ENCODE data around the gene ADAMTS3. TPM values are rescaled to one million over a fixed set of nuclear protein-coding genes. Genes with fewer than 3 reads are reported as not detected.

Gene ADAMTS3
- 1 to 10 TPM; 4.8 to 9.2 (median 8.7) TPM for polyA plus RNA-seq (ENCODE audit: insufficient read depth in 1 of 5, insufficient read length in 5 of 5, low replicate concordance in 1 of 5)
- long read RNA-seq, donor 1 = 0 reads
- long read RNA-seq, donor 2, full-length matches to known transcripts = 1 of 1 reads
- long read RNA-seq, donor 2, partial matches to known transcripts = 0 of 1 reads
- long read RNA-seq, donor 2, other reads (novel, unspliced or antisense) = 0 of 1 reads
- long read RNA-seq, donor 3 = 0 reads
- long read RNA-seq, donor 4 = 0 reads
- long read RNA-seq, donor 5 = 0 reads
- long read RNA-seq, donor 6, full-length matches to known transcripts = 1 of 6 reads
- long read RNA-seq, donor 6, partial matches to known transcripts = 5 of 6 reads
- long read RNA-seq, donor 6, other reads (novel, unspliced or antisense) = 0 of 6 reads
- long read RNA-seq, donor 7 = 0 reads
- long read RNA-seq, donor 8 = 0 reads

- peak; percentile 73 to 76 for DNase-seq
Observed at GRCh38 chr4:72568959-72569718, at the start of gene ADAMTS3. ADAMTS3 (minus strand) TSS chr4:72569221; CDS start chr4:72568762, 459 bp downstream.

GRCh38 chr4:72613959-72614358, 44.9 kb upstream of the ADAMTS3 start:
- no peak for DNase-seq

- no peak for DNase-seq
Observed at GRCh38 chr4:72606751-72607150, 37.7 kb upstream of the ADAMTS3 start.

GRCh38 chr4:72604324-72604723, 35.3 kb upstream of the ADAMTS3 start:
- DNase-seq = no peak

GRCh38 chr4:72602396-72603376, 33.7 kb upstream of the ADAMTS3 start:
- DNase-seq = no peak

DNA sequence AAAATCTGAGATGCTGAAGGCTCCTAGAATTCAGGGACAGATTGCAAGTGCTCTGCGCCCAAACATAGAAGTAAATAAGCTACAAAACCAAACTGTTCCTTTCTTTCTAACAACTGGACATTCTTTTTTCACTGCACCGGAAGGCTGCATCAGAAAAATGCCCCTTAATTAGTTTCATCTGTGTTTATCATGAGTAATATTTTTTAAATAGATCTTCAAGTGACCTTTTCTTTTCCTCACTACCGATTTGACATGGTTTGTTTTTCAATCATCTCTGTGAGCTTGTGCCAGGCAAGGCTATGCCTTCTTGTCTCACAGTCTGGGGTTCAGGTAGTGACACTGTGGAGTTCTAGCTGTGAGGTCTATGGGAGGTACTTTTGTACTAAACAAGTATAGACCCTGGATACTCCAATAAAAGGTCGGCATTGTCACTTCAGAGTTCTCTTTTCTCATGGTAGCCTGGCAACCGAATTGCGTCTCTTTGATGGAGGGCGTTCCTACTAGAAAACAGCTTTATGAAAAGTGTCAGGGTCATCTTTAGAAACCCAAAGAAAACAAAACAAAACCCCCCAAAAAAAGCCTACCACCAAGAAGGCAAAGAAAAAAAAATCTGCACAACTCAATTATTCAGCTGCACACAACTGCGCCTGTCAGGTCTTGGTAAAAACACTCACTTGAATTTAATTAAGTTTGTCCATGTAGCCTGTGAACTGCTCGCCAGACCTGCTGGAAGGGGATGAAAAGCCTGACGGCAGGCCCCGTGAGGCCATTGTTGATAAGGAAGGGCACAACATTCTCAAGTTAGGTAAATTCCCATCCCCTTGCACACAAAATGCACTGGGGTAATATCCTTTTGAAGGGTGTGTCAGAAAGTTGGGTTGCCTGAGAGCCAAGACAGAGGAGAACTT, 22.8 kb upstream of the ADAMTS3 start:
- DNase-seq = no peak

DNA sequence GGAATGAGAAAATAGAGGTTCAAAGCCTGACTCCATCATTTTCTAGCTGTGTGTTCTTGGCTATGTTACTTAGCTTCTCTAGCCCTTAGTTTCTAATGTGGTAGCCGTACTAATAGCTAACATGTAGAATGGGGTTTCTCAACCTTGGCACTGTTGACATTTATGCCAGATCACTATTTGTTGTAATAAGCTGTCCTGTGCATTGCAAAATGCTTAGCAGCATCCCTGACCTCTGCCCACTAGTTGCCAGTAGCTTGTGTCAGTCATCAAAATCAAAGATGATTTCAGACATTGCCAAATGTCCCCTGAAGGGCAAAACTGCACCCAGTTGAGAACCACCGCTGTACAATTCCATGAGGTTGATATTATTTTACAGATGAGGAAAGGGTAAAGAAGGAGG, 18.3 kb upstream of the ADAMTS3 start:
- no peak for DNase-seq

- DNase-seq = no peak
Observed at GRCh38 chr4:72582853-72583252, 13.8 kb upstream of the ADAMTS3 start.

DNA sequence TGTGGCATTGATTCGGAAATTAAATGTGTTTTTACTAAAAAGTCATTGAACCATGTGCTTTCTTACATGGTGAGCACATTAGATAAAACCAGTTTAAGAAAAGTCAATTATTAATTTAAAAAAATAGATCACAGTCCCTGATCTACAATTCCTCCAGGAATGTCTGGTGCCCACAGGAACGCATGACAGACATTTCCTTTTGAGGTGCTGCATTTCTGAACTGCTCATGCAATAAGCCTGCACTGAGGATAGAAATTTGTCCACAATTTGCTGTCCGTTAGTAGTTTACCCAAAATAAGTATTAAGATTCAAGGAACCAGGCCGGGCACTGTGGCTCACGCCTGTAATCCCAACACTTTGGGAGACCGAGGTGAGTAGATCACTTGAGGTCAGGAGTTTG, 8.2 kb upstream of the ADAMTS3 start:
- DNase-seq = no peak

- DNase-seq = no peak
Observed at GRCh38 chr4:72571337-72571736, 2.3 kb upstream of the ADAMTS3 start.

DNA sequence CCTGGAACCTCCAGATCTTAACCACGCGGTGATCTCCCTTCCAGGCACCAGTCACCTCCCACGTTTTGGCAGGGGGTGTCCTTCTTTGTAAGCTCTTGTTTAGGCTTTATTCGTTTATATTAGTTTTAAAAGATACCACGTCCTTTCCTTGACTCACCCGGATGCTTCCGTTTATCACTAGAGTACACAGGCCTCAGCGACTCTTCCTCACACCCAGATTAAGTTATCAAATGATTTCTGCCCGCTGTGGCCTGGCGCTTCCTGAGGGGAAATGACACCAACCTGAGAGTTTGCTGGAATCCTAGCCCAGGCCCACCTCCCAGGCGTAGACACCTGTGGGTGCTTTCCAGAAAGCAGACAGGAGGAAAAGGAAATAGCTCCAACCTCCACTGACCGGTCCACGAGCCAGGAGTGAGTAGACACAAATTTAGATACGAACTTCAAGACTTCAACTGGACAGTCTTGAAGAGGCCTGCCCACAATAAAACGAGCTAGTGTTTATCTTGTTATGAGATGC, 756 bp upstream of the ADAMTS3 start:
- no peak for DNase-seq

- DNase-seq = peak; percentile 76 to 79
Observed at GRCh38 chr4:72567821-72568675, 973 bp downstream of the ADAMTS3 start.

GRCh38 chr4:72567036-72567435, 2.0 kb downstream of the ADAMTS3 start:
- no peak for DNase-seq

GRCh38 chr4:72566464-72566972, 2.5 kb downstream of the ADAMTS3 start:
- peak in 1 of 2 donors; percentile 13 for DNase-seq

- DNase-seq = no peak
Observed at GRCh38 chr4:72564789-72565188, 4.2 kb downstream of the ADAMTS3 start.

DNA sequence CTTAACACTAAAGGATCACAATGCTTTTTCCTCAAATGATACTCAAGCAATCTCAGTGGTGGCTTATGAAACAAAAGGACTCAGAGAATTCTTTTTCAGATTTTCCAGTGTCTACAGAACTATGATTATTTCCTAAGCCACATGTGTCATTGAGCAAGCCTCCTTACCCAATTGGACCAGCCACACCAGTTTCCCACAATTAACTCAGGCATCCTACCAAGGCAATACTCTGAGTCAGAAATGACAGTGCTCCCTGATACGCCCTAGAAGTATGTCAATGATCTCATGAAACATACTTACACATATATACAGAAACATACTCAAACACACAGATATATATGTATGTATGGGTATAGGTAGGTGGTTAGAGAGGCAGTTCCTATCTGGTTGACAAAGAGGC, 4.8 kb downstream of the ADAMTS3 start:
- no peak for DNase-seq

DNA sequence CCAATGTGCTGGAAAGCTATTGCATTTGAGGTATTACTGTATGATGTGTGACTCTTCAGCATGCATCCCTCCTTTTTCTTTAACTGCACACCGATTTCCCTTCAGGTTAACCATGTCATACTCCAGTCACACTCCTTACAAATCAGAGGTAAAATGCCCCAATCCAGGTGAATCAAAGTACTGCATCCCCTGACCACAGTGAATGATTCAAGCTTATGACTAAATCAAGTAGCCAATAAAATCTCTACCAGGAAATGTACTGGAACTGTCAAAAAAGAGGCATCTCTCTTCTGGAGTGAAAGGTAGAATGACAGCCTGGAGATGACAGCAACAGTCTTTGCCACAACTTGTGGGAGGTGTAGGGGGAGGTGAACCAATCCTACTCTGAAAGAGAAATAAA, 10.4 kb downstream of the ADAMTS3 start:
- no peak for DNase-seq

DNA sequence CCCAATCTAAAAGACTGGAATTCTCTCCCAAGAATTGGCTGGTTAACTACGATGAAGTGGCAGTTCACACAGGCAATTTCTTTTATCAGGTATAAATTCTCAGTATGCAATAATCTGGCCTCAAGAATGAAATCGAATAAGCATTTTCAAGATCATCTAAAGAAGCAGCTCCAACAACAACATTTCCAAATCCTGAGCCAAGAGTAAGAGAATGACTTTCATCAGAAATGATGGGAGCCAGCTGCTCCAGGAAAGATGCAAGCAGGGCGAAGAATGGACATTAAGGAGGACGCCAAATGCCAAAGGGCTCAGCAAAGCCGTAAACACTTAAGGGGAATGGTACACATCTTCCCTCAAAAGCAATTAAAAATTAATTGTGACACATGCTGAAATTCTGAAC, 12.0 kb downstream of the ADAMTS3 start:
- peak; percentile 68 to 78 for DNase-seq

- DNase-seq = no peak
Observed at GRCh38 chr4:72555377-72555831, 13.6 kb downstream of the ADAMTS3 start.

Measured in right lung (tissue), 10 donors.